ENCODE measurements around the gene FUT3.

FUT3 gene

DNA sequence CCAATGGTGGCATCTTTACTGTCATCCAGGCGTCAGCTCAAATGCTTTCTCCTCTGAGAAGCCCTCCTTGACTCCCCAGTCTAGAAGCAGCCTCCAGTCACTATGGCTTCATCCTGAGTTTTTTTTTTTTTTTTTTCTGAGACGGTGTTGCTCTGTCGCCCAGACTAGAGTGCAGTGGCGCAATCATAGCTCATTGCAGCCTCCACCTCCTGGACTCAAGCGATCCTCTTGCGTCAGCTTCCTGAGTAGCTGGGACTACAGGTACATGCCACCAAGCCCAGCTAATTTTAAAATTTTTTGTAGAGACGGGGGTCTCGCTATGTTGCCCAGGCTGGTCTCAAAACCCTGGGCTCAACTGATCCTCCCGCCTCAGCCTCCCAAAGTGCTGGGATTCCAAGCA is 42.2 kb downstream of the FUT3 start:
- no peak for TF ChIP-seq SIN3A (IDR thresholded peaks at IDR 0.05; ENCODE audit: borderline replicate concordance, insufficient read depth, low read length)
- no peak for TF ChIP-seq TAF1 (IDR thresholded peaks at IDR 0.05; ENCODE audit: borderline replicate concordance, insufficient read depth, low read length)
- TF ChIP-seq, protein P1, sequence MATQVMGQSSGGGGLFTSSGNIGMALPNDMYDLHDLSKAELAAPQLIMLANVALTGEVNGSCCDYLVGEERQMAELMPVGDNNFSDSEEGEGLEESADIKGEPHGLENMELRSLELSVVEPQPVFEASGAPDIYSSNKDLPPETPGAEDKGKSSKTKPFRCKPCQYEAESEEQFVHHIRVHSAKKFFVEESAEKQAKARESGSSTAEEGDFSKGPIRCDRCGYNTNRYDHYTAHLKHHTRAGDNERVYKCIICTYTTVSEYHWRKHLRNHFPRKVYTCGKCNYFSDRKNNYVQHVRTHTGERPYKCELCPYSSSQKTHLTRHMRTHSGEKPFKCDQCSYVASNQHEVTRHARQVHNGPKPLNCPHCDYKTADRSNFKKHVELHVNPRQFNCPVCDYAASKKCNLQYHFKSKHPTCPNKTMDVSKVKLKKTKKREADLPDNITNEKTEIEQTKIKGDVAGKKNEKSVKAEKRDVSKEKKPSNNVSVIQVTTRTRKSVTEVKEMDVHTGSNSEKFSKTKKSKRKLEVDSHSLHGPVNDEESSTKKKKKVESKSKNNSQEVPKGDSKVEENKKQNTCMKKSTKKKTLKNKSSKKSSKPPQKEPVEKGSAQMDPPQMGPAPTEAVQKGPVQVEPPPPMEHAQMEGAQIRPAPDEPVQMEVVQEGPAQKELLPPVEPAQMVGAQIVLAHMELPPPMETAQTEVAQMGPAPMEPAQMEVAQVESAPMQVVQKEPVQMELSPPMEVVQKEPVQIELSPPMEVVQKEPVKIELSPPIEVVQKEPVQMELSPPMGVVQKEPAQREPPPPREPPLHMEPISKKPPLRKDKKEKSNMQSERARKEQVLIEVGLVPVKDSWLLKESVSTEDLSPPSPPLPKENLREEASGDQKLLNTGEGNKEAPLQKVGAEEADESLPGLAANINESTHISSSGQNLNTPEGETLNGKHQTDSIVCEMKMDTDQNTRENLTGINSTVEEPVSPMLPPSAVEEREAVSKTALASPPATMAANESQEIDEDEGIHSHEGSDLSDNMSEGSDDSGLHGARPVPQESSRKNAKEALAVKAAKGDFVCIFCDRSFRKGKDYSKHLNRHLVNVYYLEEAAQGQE (IDR thresholded peaks at IDR 0.05; ENCODE audit: insufficient read depth in 1 of 2, low read depth in 2 of 2, low read length in 2 of 2), result no peak
- no peak for TF ChIP-seq FOXP2 (optimal IDR thresholded peaks at IDR 0.05; ENCODE audit: borderline replicate concordance, extremely low read depth, extremely low read length, insufficient read depth)
- TF ChIP-seq POLR2AphosphoS5 (IDR thresholded peaks at IDR 0.05; ENCODE audit: low read depth, low read length), result no peak

DNA sequence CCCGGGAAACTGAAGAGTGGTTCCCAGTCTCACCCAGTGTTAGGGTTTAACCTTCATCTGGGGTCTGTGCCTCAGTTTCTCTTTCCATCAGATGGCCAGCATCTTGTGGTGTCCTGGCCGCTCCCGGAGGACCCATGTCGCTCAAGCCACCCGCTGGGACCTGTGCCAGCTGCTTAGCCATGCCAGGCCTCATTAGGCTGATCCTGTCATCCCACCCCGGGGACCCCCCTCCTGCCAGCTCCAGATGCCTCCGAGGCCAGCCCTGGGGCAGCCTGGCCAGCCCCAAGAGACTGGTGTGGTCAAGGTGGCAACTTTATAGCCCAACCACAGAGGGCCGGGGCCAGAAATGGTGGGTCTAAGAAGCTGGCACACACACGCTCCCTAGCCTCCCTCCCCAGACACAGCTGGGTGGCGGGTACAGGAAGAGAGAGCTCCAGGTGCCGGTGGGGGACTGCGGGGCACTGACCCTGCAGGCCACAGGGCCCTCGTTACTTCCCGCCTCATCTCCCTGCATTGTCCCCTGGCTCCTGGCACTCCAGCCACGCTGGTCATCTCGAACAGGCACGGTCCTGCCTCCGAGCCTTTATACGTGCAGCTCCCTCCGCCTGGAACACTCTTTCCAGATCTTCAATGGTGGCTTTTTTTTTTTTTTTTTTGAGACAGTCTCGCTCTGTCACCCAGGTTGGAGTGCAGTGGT is 43.0 kb downstream of the FUT3 start:
- TF ChIP-seq FOXP2 (optimal IDR thresholded peaks at IDR 0.05; ENCODE audit: borderline replicate concordance, extremely low read depth, extremely low read length, insufficient read depth) (no peak), SIN3A (IDR thresholded peaks at IDR 0.05; ENCODE audit: borderline replicate concordance, insufficient read depth, low read length) (no peak), POLR2AphosphoS5 (IDR thresholded peaks at IDR 0.05; ENCODE audit: low read depth, low read length) (no peak)

DNA sequence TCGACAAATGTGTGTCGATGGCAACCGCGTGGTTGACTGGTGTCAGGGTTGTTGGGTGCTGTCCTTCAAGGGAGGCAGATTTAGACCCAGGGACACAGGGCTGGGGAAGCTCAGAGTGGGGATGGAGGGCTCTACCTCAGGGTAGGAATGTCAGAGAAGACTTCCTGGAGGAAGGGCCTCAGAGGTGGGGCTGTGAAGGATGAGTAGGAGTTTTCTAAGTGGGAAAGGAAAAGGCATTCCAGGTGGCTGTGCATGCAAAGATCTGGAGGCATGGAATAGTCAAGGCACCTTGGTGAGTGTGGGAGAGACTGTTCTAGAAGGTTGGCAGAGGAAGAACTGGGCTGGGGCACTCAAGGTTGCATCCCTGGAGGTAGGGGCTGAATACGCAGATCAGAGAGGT is 44.3 kb downstream of the FUT3 start:
- TF ChIP-seq, protein P1 (IDR thresholded peaks at IDR 0.05; ENCODE audit: insufficient read depth in 1 of 2, low read depth in 2 of 2, low read length in 2 of 2), result no peak
- TF ChIP-seq FOXP2 (optimal IDR thresholded peaks at IDR 0.05; ENCODE audit: borderline replicate concordance, extremely low read depth, extremely low read length, insufficient read depth), result no peak
- TF ChIP-seq TAF1 (IDR thresholded peaks at IDR 0.05; ENCODE audit: borderline replicate concordance, insufficient read depth, low read length), result no peak
- TF ChIP-seq POLR2AphosphoS5 (IDR thresholded peaks at IDR 0.05; ENCODE audit: low read depth, low read length), result no peak
- TF ChIP-seq SIN3A (IDR thresholded peaks at IDR 0.05; ENCODE audit: borderline replicate concordance, insufficient read depth, low read length), result no peak

DNA sequence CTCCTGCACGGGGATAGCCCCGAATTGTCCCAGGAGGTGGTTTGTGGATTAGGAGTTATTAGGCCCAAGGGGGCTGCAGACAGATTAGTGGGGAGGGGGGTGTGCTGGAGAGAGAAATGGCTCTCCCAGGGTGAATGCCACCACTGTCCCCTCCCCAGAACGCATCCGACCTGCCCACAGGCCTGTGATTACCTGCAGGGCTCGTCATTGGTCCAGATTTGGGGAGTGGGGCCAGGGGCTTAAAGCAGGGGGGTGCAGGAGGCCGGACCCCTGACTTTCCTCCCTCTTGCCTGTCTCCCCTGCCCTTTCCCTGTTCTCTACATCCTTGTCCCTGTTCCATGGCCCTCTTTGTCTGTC is 45.1 kb downstream of the FUT3 start:
- TF ChIP-seq FOXP2 (optimal IDR thresholded peaks at IDR 0.05; ENCODE audit: borderline replicate concordance, extremely low read depth, extremely low read length, insufficient read depth), result no peak
- TF ChIP-seq POLR2AphosphoS5 (IDR thresholded peaks at IDR 0.05; ENCODE audit: low read depth, low read length), result no peak
- TF ChIP-seq SIN3A (IDR thresholded peaks at IDR 0.05; ENCODE audit: borderline replicate concordance, insufficient read depth, low read length), result no peak
- TF ChIP-seq TAF1 (IDR thresholded peaks at IDR 0.05; ENCODE audit: borderline replicate concordance, insufficient read depth, low read length), result no peak
- TF ChIP-seq, protein P1 (IDR thresholded peaks at IDR 0.05; ENCODE audit: insufficient read depth in 1 of 2, low read depth in 2 of 2, low read length in 2 of 2), result no peak

DNA sequence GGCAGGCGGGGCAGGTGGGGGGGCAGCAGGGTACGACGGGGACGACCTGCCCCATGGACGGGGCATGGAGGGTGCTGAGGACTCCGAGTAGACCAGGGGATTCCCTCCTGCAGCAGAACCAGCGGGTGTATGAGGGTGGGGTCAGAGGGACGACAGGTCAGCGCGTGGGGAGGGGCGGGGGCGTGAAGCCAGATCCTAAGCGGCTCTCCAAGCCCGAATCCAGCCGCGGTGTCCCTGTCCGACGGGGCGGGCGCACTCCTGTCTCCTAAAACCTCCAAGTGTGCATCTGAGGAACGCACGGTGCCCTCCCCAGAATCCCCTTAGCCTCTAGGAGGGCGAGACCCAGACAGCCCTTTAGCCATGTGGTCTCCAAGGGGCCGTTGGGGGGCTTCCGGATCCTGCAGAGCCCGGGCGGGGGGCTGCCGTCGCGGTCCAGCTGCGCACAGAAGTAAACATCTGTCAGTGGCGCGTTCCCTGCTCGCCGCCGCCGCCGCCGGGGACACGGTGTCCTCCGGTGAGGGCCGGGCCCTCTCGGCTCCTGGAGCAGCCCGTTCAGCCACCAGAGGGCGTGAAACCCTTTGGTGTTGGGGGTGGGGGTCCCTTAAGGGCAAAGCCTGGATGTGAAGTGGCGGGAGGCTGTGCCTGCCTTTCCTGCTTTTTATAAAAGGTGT is 45.7 kb downstream of the FUT3 start:
- TF ChIP-seq, protein P1 (IDR thresholded peaks at IDR 0.05; ENCODE audit: insufficient read depth in 1 of 2, low read depth in 2 of 2, low read length in 2 of 2), result no peak
- TF ChIP-seq SIN3A (IDR thresholded peaks at IDR 0.05; ENCODE audit: borderline replicate concordance, insufficient read depth, low read length) (no peak), FOXP2 (optimal IDR thresholded peaks at IDR 0.05; ENCODE audit: borderline replicate concordance, extremely low read depth, extremely low read length, insufficient read depth) (no peak), TAF1 (IDR thresholded peaks at IDR 0.05; ENCODE audit: borderline replicate concordance, insufficient read depth, low read length) (no peak), POLR2AphosphoS5 (IDR thresholded peaks at IDR 0.05; ENCODE audit: low read depth, low read length) (no peak)

Data from PFSK-1 (cell line).